ENCODE measurements around the gene CGB1. TPM values are rescaled to one million over a fixed set of nuclear protein-coding genes. Genes with fewer than 3 reads are reported as not detected.

Gene CGB1
- total and polyA plus RNA-seq, 2 of the 8 experiments (the other 6 are each of a cell fraction or from before 2014, with no cell fraction given) = not detected

DNA sequence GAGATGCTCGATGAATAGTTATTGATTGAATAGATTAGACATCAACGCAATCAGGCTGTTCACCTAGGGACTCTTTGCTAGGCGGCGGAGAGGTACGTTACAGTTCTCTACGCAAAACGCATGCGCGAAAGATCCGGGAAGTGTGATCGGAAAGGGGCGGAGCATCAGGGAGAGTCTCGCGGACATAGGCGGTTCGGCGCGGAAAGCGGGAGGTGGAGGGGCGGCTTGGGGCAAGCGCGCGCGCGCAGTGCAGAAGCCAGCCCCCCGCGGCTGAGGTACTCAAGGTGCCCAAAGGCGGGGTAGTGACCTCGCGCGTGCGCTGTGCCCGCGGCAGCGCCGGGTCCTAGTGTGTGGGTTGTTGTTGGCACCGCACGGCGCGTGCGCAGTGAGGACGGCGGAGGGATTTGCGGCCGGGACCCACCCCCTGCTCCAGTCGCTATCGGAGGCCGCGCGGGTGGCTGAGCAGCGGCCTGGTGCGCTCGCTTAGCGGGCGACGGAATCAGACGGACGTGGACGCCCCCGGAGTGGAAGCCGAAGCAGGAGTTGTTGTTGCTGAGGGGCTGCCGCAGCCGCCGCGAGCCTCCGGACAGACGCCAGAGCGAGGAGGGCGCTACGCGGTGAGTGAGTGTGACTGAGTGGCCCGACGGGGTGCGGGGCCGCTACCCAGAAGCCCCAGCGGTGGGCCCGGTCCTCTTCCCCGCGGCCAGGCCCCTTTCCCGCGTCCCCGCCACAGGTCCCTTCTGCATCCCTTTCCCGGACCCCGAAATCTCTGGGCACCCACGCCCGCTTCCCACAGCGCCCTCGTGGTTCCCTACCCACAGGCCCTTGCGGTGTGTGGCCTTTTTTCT lies 48.5 kb upstream of the CGB1 start, which contains the start of gene SNRNP70 (continued):
- TF ChIP-seq BRCA1 (IDR thresholded peaks at IDR 0.05; ENCODE audit: low read depth, low read length) (peak; percentile 76), NANOG (IDR thresholded peaks at IDR 0.05; ENCODE audit: insufficient read depth, low read depth, low read length, poor library complexity, severe bottlenecking) (peak; percentile 84), HDAC2 (IDR thresholded peaks at IDR 0.05; ENCODE audit: borderline replicate concordance in 1 of 2, low read depth in 2 of 2, low read length in 2 of 2) (peak in 1 of 2 experiments; percentile 62; a peak in 1 of 4 replicates), SIRT6 (IDR thresholded peaks at IDR 0.05; ENCODE audit: low read length) (no peak), CBX8 (IDR thresholded peaks at IDR 0.05; ENCODE audit: borderline replicate concordance, low read depth, low read length) (no peak), RNF2 (IDR thresholded peaks at IDR 0.05; ENCODE audit: borderline replicate concordance, low read depth, low read length, missing control alignments, poor library complexity, severe bottlenecking) (no peak), FOSL1 (IDR thresholded peaks at IDR 0.05; ENCODE audit: insufficient read depth, low read depth, low read length) (peak; percentile 47; the same call in 1 of the 2 replicates), POLR2AphosphoS5 (IDR thresholded peaks at IDR 0.05; ENCODE audit: low read depth, low read length) (peak; percentile 96), JUN (IDR thresholded peaks at IDR 0.05; ENCODE audit: low read depth, low read length) (no peak), KDM5A (IDR thresholded peaks at IDR 0.05; ENCODE audit: low read length) (no peak), GABPA (IDR thresholded peaks at IDR 0.05; ENCODE audit: borderline replicate concordance, insufficient read depth, low read length) (no peak), JUND (IDR thresholded peaks at IDR 0.05; ENCODE audit: low read length) (no peak), RXRA (IDR thresholded peaks at IDR 0.05; ENCODE audit: insufficient read depth, low read depth, low read length) (no peak), NRF1 (IDR thresholded peaks at IDR 0.05; ENCODE audit: low read depth, low read length) (peak; percentile 95), YY1 (IDR thresholded peaks at IDR 0.05; ENCODE audit: low read depth, low read length) (no peak), EGR1 (IDR thresholded peaks at IDR 0.05; ENCODE audit: borderline replicate concordance, low read depth, low read length) (no peak)
- TF ChIP-seq, protein P1, sequence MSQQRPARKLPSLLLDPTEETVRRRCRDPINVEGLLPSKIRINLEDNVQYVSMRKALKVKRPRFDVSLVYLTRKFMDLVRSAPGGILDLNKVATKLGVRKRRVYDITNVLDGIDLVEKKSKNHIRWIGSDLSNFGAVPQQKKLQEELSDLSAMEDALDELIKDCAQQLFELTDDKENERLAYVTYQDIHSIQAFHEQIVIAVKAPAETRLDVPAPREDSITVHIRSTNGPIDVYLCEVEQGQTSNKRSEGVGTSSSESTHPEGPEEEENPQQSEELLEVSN (IDR thresholded peaks at IDR 0.05) = peak; percentile 35; the same call in 1 of the 2 replicates

Measured in H1 (cell line).